ENCODE measurements around the gene BEGAIN.

DNA sequence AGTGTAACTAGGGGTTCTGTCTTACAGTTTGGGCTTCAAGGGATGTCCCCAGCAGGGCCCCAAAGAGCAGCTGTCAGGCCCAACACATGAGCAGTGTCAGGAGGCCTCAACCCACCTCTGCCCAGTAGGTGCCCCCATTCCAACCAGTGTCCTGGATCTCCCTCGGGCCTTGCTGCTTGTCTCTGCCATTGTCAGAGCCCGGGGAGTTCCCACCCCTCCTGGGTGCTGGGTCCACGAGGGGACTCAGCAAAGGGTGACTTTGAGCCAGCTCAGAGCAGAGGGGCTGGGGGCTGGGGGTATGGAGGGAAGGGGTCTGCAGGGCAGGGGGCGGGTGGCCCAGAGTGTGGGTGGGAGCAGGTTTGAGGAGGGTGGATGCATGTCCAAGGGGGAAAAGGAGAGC lies 18.0 kb upstream of the BEGAIN start:
- TF ChIP-seq, protein P1, sequence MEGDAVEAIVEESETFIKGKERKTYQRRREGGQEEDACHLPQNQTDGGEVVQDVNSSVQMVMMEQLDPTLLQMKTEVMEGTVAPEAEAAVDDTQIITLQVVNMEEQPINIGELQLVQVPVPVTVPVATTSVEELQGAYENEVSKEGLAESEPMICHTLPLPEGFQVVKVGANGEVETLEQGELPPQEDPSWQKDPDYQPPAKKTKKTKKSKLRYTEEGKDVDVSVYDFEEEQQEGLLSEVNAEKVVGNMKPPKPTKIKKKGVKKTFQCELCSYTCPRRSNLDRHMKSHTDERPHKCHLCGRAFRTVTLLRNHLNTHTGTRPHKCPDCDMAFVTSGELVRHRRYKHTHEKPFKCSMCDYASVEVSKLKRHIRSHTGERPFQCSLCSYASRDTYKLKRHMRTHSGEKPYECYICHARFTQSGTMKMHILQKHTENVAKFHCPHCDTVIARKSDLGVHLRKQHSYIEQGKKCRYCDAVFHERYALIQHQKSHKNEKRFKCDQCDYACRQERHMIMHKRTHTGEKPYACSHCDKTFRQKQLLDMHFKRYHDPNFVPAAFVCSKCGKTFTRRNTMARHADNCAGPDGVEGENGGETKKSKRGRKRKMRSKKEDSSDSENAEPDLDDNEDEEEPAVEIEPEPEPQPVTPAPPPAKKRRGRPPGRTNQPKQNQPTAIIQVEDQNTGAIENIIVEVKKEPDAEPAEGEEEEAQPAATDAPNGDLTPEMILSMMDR (IDR thresholded peaks at IDR 0.05 in 4 of 5, conservative IDR thresholded peaks at IDR 0.05 in 1 of 5), result no peak
- no peak for TF ChIP-seq POLR2A (IDR thresholded peaks at IDR 0.05)

Measured in gastrocnemius medialis (tissue), 4 donors.